Stimulated activated CD8-positive, alpha-beta memory T cell treated with anti-CD3 and anti-CD28 coated beads, Interleukin-12 subunit alpha, Interleukin-12 subunit beta, amount 100 ng/mL, for 24 hours (primary cell): ENCODE results near the gene PRSS53.

ENCODE experiments used
- DNase-seq: peaks from one replicate; pipeline ENCODE4 v3.0.0-alpha.2; 2020; ENCODE audit errors: extremely low read depth

Gene PRSS53

DNA sequence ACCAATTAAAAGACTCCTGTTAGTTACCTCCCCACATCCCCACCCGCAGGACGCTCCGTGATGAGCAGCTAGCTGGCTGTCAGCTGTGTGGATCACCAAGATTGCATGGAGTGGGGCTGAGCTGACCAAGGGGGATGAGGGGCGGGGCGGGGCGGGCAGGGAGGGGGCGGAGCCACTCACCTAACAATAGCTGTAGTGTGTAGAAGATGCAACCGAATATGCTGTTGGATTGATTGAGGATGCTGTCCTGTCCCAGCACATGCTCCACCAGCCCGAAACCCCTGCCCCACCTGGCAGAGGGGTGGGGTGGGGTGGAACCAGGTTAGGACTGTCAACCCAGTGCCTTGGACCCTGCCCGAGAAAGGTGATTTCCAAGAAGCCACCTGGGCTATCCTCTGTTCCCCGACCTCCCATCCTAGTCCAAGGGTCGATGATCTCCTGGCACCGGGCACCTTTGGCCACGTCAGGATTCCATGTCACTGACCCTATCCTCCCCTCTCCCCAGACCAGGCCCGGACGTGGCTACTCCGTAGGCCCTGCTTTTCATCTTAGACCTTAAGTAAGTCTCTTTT is 4.5 kb upstream of the PRSS53 start:
- no peak for DNase-seq

- no peak for DNase-seq
These were observed 3.6 kb upstream of the PRSS53 start for GRCh38 chr16:31092330-31092729.

DNA sequence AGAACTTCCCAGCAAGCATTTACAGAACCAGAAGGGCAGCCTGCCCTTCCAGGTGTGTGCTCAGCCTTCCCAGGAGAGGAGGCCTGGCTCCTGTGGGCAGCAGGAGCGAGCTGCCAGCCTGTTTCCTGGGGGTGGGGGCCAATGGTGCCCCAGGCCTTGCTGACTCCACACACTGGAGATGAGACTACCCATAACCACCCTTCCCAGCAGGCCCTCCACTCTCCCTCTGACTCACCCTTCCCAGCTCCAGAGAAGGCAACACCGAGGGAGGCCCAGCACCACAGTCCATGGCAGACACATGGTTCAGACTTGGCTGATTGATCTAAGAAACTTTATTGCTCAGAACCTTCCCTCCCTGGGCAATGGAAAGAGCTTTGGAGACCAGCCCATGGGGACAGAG is 1.8 kb upstream of the PRSS53 start:
- DNase-seq: no peak

- no peak for DNase-seq
These were observed 456 bp upstream of the PRSS53 start for GRCh38 chr16:31089199-31089598.

- DNase-seq: no peak
These were observed 772 bp downstream of the PRSS53 start for GRCh38 chr16:31087971-31088370.

DNA sequence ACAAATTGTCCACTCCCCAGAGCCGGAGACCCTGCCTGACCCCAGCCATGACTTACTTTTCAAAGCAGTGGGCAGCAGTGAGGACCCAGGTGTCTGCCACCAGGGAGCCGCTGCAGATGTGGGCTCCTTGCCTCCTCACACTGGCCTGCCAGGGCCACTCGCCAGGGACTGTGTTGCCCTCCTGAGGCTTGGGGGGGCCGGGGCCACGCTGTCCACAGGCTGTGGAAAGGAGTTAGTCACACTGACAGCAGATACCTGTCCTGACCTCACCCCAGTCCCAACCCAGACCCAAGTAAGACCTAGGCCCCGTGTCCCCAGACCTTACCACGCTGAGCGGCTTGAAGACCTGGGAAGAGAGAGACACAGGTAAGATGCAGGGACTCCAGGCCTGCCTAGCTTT is 1.3 kb downstream of the PRSS53 start:
- no peak for DNase-seq

GRCh38 chr16:31086629-31086906 is 2.2 kb downstream of the PRSS53 start:
- DNase-seq: no peak

- no peak for DNase-seq
These were observed 2.7 kb downstream of the PRSS53 start for GRCh38 chr16:31085873-31086628.

DNA sequence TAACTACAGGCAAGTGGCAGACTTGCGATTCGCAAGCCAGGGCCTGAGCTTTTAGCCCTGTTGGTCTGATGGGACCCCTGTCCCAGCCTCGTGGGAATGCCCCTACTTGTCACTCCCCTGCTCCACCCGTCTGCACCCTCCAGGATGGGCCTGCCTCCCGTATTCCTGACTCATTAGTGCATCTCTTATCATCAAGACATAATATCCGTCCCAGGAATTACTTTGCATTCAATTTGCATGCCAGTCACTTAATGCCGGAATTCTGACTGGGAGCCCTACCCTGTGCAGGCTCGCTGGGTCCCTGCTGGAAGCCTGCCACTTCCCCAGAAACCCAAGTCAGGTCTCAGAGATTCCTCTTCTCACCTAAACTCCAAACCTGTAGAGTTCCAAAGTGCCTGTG is 3.3 kb downstream of the PRSS53 start:
- no peak for DNase-seq

GRCh38 chr16:31084584-31085302 is 4.0 kb downstream of the PRSS53 start:
- DNase-seq: no peak

GRCh38 chr16:31083981-31084380 is 4.8 kb downstream of the PRSS53 start:
- no peak for DNase-seq

DNA sequence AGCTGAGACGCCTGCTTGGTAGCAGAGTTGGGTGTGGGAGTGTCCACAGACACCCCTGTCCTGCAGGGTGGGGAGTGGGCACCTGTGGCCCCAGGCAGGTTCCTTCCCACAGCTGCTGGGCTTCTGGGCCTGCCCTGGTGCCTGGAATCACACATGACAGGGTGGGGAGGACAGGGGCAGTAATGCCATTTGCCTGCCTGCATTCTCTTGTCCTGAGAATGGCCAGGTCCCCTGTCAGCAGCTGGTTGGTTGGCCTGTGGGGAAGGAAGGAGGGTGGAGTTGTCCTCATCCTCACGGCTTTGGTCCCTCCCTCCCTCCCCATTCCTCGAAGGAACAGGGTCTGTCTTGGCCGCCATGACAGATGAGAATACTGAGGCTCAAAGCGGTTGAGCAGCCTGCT is 5.2 kb downstream of the PRSS53 start:
- no peak for DNase-seq

DNA sequence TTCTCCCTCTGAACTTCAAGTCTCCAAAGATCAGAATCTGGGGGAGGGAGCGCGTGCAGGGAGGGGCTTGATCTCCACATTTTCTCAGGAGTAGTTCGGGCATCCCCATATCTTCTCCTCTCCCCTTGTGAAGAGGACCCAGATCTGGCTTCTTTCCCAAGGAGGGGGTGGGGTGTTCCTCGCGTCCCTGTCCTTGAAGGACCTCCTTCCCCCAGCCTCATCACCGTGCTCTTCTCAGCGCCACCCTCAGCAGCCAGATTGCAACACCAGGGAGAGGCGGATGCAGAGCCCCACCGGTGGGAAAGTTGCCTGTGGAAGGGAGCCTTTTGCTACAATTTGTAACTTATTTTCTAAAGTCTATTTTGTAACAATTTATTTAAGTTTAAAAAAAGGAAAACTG is 5.7 kb downstream of the PRSS53 start:
- no peak for DNase-seq

DNA sequence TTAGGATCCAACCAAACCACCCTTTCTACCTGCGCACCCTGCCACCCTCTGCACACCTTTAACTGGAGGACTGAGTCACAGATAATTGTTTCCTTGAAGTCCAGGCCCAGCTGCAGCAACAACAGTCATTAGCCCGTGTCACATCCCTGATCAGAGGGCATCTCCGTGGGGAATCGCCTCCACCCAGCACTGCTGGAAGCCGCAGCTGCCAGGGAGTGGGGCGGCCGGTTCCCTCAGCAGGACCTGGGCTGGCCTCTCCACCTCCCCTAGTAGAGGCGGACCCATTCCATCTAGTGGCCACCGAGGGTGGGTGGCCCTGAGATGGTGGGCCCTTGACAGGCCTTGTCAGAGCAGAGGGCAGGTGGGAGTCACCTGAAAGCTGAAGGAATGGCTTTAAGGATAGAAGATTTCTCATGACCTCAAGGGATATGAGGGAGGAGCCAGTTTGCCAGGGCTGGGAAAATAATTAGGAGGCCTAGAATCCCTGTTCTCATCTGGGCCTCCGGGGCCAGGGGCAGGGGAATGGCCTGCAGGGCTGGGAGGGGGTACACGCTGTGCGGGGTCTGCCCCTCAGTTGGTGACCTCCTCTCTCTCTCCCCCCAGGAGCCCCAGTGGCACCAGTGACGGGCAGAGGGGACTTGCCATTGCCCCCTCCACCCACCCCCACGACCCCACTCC is 6.2 kb downstream of the PRSS53 start:
- DNase-seq: no peak

DNA sequence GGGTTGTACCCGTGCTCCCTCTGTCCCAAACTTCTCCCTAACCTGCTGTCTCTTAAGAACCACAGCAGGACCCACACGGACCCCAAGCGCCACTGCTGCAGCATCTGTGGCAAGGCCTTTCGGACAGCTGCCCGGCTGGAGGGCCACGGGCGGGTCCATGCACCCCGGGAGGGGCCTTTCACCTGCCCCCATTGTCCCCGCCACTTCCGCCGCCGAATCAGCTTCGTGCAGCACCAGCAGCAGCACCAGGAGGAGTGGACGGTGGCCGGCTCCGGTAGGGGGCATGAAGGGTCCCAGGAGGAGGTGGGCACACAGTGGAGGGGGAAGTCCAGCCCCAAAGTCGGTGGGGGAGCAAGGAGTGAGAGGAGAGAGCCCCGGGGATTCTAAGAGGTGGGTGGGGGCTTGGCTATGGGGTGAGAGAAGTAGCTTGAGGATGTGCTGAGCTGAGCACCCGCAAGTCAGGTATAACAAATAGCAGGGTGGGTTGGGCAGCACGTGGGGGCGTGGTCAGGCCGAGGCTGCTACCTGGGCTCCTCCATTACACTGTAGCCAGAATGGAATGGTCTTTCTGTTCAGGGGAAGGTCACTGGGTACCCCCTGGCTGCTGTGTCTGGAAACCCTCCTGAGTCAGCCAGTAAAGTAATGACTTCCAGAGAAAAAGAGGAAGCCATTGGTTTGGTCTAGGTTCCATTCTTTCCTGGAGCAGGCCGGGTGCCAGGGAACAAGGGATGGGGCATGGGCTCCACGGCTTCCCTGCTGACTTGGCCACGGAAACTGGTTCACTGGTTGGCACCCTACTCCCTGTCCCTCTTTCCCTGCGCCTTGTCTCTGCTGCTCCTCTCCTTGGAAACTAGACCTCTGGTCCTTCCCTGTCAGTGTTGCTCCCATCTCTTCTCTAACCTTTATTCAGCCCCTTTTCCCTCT is 7.1 kb downstream of the PRSS53 start:
- no peak for DNase-seq

GRCh38 chr16:31080756-31081419 is 7.9 kb downstream of the PRSS53 start:
- DNase-seq: no peak

DNA sequence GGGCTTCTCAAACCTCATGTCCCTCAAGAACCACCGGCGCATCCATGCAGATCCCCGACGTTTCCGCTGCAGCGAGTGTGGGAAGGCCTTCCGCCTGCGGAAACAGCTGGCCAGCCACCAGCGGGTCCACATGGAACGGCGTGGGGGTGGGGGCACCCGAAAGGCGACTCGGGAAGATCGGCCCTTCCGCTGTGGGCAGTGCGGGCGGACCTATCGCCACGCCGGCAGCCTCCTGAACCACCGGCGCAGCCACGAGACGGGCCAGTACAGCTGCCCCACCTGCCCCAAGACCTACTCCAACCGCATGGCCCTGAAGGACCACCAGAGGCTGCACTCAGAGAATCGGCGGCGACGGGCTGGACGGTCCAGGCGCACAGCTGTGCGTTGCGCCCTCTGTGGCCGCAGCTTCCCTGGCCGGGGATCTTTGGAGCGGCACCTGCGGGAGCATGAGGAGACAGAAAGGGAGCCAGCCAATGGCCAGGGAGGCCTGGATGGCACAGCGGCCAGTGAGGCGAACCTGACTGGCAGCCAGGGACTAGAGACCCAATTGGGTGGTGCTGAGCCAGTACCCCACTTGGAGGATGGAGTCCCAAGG is 8.6 kb downstream of the PRSS53 start:
- no peak for DNase-seq

DNA sequence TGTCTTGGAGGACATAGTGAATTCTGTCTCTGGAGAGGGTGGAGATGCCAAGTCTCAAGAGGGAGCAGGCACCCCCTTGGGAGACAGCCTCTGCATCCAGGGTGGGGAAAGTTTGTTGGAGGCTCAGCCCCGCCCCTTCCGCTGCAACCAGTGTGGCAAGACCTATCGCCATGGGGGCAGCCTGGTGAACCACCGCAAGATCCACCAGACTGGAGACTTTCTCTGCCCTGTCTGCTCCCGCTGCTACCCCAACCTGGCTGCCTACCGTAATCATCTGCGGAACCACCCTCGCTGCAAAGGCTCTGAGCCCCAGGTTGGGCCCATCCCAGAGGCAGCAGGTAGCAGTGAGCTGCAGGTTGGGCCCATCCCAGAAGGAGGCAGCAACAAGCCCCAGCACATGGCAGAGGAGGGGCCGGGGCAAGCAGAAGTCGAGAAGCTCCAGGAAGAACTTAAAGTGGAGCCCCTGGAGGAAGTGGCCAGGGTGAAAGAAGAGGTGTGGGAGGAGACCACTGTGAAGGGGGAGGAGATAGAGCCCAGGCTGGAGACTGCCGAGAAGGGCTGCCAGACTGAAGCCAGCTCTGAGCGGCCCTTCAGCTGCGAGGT is 9.3 kb downstream of the PRSS53 start:
- no peak for DNase-seq

DNA sequence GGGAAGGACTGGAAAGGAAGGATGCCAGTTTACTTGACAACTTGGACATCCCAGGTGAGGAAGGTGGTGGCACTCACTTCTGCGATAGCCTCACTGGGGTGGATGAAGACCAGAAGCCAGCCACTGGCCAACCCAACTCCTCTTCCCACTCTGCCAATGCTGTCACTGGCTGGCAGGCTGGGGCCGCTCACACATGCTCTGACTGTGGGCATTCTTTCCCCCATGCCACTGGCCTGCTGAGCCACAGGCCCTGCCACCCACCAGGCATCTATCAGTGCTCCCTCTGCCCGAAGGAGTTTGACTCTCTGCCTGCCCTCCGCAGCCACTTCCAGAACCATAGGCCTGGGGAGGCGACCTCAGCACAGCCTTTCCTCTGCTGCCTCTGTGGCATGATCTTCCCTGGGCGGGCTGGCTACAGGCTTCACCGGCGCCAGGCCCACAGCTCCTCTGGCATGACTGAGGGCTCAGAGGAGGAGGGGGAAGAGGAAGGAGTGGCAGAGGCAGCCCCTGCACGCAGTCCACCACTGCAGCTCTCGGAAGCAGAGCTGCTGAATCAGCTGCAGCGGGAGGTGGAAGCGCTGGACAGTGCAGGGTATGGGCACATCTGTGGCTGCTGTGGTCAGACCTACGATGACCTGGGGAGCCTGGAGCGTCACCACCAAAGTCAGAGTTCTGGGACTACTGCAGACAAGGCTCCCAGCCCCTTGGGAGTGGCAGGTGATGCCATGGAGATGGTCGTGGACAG is 10.0 kb downstream of the PRSS53 start:
- no peak for DNase-seq
